ENCODE results near the gene RCSD1. TPM values are rescaled to one million over a fixed set of nuclear protein-coding genes. Genes with fewer than 3 reads are reported as not detected.

Gene RCSD1
- total and polyA plus RNA-seq, 2 of the 13 experiments (the other 11 are each of a cell fraction or from before 2014, with no cell fraction given), result not detected

- Histone ChIP-seq H4K20me1 (ENCODE audit: insufficient read depth, low read length) (no peaks in the 10 kb centered on the region), H3K27ac (ENCODE audit: extremely low read length, insufficient read depth, low read length) (no peak overlapping the region), H3K4me1 (ENCODE audit: insufficient read depth, low read length) (no peaks in the 10 kb centered on the region), H3K4me3 (replicated peaks in 1 of 3; ENCODE audit: insufficient read depth in 1 of 3, low read depth in 2 of 3, low read length in 3 of 3) (no peak overlapping the region), H3K79me2 (ENCODE audit: insufficient read depth, low read length) (no peaks in the 10 kb centered on the region), H3K9me3 (ENCODE audit: low read length) (no peaks in the 10 kb centered on the region), H3K36me3 (replicated peaks in 1 of 2; ENCODE audit: control insufficient read depth in 1 of 2, insufficient read depth in 2 of 2, low read length in 2 of 2) (no peaks in the 10 kb centered on the region), H3K27me3 (ENCODE audit: control insufficient read depth in 1 of 2, insufficient read depth in 2 of 2, low read length in 2 of 2) (peaks cover 0 to 13% of the 10 kb centered on the region in 2 experiments; a peak in 1 of 5 replicates), H2AFZ (ENCODE audit: low read length) (no peak overlapping the region), H3K4me2 (ENCODE audit: low read depth, low read length) (no peak overlapping the region), H3K9ac (ENCODE audit: insufficient read depth, low read depth, low read length) (no peak overlapping the region)
- ChIA-PET POLR2A (no interaction called here), CTCF (ENCODE audit: low intra/inter-chr PET ratio, low total read pairs) (no interaction called here)
- FAIRE-seq, result no peak
- intact Hi-C loops (cut with micrococcal nuclease; ENCODE audit: unreplicated experiment), result no loop called here
- no TSS peak for BruUV-seq (replicated peaks)
- ATAC-seq, result no peak
- DNase-seq (ENCODE audit: low spot score), result no peak
- in situ Hi-C loops (cut with HindIII; ENCODE audit: extremely low pct_ligation_motif_present, low pct_unique_long_range_greater_than_20kb), result no loop called here
- WGBS (ENCODE audit: low lambda C conversion rate), result 4% methylated on average over 2 of the region's 2 CpGs
- TF ChIP-seq ZNF576 (CRISPR knock-in tag; IDR thresholded peaks at IDR 0.05), result no peak
- no peak for TF ChIP-seq ZNF143 (CRISPR knock-in tag; IDR thresholded peaks at IDR 0.05)
- no peak for TF ChIP-seq ZNF510 (CRISPR knock-in tag; IDR thresholded peaks at IDR 0.05; ENCODE audit: low read depth)
- no peak for TF ChIP-seq XBP1 (CRISPR knock-in tag; IDR thresholded peaks at IDR 0.05)
- TF ChIP-seq CSRNP2 (CRISPR knock-in tag; conservative IDR thresholded peaks at IDR 0.05; ENCODE audit: low read depth), result no peak
- TF ChIP-seq ZFP62 (CRISPR knock-in tag; IDR thresholded peaks at IDR 0.05), result no peak
- no peak for TF ChIP-seq HOXD1 (CRISPR knock-in tag; IDR thresholded peaks at IDR 0.05)
- TF ChIP-seq ZNF552 (CRISPR knock-in tag; IDR thresholded peaks at IDR 0.05; ENCODE audit: borderline replicate concordance), result no peak
- no peak for TF ChIP-seq SOX5 (CRISPR knock-in tag; IDR thresholded peaks at IDR 0.05; ENCODE audit: borderline replicate concordance)
- TF ChIP-seq ZHX2 (IDR thresholded peaks at IDR 0.05; ENCODE audit: low read depth), result no peak
- TF ChIP-seq ZHX2 (CRISPR knock-in tag; IDR thresholded peaks at IDR 0.05; ENCODE audit: borderline replicate concordance), result no peak
- no peak for TF ChIP-seq CEBPZ (IDR thresholded peaks at IDR 0.05; ENCODE audit: low read length)
- no peak for TF ChIP-seq AKAP8 (CRISPR knock-in tag; IDR thresholded peaks at IDR 0.05)
- TF ChIP-seq ZMAT3 (CRISPR knock-in tag; conservative IDR thresholded peaks at IDR 0.05), result no peak
- no peak for TF ChIP-seq ZNF567 (CRISPR knock-in tag; IDR thresholded peaks at IDR 0.05; ENCODE audit: borderline replicate concordance)
- TF ChIP-seq ZNF460 (CRISPR knock-in tag; IDR thresholded peaks at IDR 0.05; ENCODE audit: borderline replicate concordance), result no peak
Observed at GRCh38 chr1:167667536-167667935, 37.5 kb downstream of the RCSD1 start.
